Dedifferentiated amniotic fluid mesenchymal stem cell (primary cell): ENCODE results near the gene MEIOSIN.
"Not testable (repeated sequence)": the region's sequence is repeated elsewhere in the genome, so short reads cannot be mapped to it uniquely, and the experiment has no call there.

Source experiments
- DNase-seq: peaks from one replicate; pipeline ENCODE4 v3.0.0-alpha.2; 2016; ENCODE audit errors: extremely low spot score

MEIOSIN gene, protein sequence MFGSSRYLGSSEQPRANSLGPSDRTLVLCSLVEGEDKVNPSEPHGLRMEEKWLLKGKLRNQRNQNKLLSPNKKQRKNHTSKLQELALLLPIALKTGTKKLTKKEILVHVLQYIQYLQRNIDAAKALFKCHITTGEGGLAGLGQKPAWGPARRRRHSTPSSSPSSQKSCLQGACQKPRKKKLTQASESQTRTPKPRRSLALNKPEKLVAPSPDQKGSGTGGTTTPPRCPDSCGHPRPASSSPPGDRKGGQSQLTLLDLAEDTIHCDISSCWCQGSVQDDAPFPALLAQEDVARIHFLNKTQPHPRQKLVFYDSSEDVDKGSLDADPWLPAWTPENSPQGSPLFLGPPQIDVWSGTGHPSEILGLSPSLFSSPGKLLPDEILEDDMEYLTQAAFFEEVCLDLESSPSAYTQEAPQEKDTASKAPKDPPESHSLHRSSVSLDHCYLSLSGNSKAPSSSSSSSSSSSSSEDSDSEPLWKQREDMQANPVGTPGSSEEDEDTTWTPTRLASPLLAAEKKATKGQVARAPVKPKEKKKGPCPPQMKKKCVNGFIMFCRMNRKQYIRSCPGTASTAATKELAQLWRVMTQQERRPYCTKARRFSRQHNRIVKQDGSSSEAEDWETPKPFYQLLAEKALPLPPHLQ

DNA sequence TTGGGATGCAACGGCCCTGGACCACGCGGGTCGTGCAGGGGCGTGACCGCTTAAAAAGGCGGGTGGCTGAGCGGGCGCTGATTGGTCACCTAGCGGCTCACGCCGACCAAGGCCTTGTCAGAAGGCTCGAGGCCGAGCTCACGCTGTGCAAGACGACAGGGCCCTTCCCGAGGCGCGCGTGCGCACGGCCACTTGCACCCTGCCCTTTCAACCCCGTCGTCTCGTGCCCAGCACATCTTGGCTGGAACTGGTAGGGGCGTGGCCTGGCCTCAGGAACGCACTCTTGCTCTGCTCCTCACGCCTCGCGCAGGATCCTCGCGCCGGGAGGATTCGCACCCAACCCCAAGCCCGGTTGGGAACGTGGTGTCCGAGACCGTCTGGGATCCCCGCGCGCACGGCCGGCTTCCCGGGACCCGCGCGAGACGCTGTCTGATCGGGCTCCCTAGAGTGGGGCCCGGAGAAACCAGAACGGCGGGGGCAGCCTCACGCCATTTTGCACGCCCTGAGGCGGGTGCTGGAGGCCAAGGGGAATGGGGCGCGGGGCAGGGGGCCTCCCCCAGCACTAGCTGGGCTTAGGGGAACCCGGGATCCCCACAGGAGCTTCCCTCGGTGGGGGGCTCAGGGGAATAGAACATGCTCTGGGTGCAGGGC lies at the start of gene MEIOSIN:
Gene MEIOSIN, plus strand, starts transcription at position 280 of the 651 bp plus-strand sequence. CDS start 1,938 bp downstream, outside the sequence.
- no peak for DNase-seq

DNA sequence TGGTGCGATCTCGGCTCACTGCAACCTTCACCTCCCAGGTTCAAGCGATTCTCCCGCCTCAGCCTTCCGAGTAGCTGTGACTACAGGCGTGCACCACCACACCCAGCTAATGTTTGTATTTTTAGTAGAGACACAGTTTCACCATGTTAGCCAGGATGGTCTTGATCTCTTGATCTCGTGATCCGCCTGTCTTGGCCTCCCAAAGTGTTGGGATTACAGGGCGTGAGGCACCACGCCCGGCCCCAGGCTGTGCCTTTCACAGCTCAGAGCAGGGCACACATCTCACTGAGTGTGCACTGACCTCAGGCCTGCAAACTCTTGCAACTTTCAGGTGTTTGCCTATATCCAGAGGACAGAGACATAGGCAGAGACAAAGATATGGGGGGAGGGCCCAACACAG lies 48.2 kb upstream of the MEIOSIN start:
- not testable (repeated sequence) for DNase-seq

DNA sequence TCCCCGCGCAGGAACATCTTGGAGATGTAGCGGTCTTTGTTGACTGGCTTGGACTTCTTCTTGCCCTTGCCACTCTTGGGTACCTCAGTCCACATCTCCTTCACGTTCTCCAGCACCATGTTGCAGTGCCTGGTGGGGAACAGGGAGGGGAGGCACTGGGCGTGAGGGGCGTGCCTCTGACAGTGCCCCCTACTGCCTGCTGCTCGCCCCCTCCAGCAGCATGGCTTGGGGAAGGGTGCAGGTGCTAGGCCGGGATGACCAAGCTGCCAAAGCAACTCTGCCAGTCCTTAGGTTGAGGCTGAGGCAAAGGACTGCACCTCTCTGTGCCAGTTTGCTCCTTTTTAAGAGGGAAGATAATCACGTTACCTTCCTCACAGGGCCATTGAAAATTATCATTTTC lies 45.6 kb upstream of the MEIOSIN start:
- DNase-seq, result no peak

DNA sequence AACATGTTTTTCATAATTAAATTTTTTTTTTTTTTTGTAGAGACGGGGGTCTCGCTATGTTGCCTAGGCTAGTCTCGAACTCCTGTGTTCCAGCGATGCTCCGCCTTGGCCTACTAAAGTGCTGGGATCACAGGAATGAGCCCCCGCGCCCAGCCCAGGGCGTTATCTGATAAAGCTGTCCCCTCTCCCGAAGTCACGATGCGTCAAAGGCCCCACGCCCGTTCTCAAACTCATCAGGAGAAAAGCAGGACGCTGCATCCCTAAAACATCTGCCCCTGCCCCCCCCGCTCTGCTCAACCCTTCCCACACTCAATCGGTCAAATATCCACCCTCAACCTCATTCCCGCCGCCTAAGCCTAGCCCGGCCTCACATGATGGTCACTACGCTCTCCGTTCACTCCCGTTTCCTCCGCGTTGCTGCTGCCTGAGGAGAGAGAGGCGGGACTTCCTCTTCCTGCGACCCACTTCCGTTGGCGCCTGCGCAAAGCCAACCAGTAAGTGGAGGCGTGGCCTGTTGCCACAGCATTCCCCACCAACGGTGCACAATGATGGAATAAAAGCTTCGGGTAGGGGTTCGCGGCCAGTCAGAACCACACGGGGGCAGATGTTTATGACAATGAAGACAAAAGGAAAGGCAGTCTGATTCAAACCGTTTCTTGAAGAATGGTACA lies 41.6 kb upstream of the MEIOSIN start, which contains the start of gene SNRPD2:
Gene SNRPD2, minus strand, starts transcription at position 438 of the 671 bp plus-strand sequence. Its CDS starts 65 bp downstream, at position 373.
- peak; percentile 97 for DNase-seq

DNA sequence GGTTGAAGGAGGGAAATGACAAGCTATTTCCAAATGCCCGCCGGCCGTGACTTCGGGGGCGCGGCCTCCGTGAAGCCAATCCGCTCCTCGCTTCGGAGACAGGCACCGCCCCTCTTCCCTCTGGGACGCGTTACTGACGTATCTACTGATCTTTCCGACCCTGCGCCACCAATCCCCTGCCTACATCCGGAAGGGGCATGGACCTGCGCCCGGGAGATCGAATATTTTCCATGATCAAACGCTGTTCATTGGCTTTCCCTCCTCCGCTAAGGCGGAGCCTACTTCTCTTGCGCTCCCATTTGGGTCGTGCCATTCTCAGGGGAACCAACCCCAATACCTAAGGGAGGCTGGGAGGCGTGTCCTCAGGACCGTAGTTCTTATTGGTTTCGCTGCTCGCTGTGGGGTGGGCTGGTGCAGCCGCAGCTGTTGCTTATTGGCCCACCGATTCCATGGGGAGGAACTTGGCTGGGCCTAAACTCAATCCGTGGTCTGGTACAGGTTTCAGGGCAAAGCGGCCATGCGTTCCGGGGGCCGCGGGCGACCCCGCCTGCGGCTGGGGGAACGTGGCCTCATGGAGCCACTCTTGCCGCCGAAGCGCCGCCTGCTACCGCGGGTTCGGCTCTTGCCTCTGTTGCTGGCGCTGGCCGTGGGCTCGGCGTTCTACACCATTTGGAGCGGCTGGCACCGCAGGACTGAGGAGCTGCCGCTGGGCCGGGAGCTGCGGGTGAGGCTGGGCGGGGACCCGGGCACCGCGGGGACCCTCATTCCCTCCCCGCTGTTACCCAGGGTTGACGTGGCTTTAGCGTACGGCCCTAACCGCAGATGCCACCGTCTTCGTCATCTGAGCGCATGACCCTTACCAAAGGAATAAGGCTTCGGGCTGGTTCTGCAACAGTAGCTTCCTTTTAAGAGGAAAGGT lies 40.8 kb upstream of the MEIOSIN start, which contains the start of gene QPCTL:
Gene QPCTL, plus strand, starts transcription at position 480 of the 919 bp plus-strand sequence. Its CDS starts 38 bp downstream, at position 518.
- peak; percentile 99 for DNase-seq

DNA sequence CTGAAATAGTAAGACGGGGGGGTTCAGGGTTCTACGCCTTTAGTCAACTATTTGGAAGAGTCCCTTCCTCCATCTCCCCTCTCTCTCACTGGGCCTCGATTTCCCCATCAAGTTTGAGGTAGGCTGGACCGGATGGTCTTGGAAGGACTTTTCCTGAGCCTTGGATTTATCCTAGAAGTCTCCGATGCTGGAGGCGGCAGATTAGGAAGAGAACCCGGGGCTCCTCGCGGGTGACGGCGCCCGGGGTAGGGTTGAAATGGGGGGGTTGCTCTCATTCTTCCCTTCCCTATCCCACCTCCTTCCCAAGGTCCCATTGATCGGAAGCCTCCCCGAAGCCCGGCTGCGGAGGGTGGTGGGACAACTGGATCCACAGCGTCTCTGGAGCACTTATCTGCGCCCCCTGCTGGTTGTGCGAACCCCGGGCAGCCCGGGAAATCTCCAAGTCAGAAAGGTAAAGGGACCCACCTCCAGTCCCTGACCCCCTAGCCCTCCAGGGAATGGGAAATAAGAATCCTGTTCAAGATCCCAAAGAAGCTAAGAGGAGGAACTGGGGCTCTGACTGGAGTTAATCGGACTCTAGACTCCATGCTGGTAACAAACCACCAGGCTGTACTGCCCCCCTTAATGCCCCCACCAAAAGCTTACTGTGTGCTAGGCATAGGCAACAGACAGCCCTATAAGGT lies 40.0 kb upstream of the MEIOSIN start:
- DNase-seq, result peak; percentile 66

DNA sequence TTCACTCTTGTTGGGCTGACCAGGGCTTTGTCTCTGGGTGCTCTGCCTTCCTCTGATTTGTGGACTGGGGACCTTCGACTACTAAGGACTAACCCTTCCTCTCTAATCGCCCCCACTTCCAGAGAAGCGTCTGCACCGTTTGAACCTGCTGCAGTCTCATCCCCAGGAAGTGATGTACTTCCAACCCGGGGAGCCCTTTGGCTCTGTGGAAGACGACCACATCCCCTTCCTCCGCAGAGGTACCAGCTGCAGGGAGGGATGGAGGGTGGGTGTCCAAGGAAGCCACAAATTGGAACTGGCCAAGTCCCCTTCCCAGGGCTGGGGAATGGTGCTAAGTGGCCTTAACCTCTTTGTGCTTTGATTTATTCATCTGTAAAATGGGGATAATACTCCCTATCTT lies 31.6 kb upstream of the MEIOSIN start:
- no peak for DNase-seq

DNA sequence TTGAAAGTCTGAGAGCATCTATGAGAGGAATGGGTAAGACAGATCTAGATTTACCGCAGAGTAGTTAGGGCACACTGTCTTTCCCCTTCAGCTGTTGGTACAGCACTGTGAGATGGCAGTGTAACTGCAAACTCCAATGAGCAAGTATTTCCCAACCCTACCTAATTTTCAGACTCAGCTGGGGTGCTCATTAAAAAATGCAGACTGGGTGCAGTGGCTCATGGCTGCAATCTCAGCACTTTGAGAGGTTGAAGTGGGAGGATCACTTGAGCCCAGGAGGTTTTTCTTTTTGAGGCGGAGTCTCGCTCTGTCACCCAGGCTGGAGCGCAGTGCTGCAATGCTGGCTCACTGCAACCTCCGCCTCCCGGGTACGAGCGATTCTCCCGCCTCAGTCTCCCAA lies 28.1 kb upstream of the MEIOSIN start:
- no peak for DNase-seq

DNA sequence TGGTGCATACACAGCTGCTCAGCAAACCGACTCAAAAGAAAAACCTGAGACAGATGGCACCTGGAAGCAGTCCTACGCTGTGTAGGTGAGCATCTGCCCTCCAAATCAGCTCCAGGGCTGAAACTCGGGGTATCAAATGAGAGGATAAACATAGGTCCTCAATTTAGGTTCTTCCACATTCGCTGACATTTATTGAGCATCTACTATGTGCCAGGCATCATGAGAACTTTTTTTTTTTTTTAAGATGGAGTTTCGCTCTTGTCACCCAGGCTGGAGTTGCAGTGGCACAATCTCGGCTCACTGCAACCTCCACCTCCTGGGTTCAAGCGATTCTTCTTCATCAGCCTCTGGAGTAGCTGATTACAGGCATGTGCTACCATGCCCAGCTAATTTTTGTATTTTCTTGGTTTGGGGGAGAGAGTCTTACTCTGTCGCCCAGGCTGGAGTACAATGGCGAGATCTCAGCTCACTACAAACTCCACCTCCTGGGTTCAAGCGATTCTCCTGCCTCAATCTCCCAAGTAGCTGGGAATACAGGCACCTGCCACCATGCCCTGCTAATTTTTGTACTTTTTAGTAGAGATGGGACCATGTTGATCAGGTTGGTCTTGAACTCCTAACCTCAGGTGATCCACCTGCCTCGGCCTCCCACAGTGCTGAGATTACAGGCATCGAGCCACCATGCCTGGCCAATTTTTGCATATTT lies 27.4 kb upstream of the MEIOSIN start:
- no peak for DNase-seq

DNA sequence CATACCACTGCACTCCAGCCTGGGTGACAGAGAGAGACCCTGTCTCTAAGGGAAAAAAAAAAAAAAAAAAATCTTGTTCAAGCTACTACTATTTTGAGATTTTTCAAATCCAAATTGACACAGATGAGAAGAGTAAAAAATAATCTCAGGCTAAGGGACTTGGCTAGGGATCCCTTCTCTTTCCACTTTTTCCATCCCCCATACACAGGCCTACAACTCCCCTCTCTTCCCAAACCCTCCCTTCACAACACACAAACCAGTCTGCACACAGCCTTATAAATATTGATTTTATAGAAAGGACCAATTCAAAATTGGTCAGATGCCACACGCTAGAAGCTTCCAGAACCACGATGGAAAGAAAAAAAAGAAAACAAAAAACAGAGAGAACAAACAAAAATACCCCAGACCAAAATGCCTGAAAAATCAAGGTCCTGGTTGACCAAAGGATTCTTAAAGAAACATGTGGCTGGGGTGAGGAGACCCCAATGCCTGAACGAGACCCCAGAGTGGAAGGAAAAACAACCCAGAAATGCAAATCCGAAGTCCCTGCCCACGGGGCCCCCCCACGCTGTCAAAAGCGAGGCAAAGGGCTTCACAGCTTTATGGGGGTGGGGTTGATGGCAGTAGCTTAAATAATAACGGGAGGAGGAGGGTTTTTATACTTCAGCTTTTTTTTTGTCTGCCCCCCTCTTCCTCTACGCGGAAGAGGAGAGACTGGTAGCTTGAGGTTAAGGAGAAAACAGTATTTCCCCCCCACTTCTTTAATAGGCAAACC lies 22.7 kb upstream of the MEIOSIN start:
- DNase-seq, result no peak

DNA sequence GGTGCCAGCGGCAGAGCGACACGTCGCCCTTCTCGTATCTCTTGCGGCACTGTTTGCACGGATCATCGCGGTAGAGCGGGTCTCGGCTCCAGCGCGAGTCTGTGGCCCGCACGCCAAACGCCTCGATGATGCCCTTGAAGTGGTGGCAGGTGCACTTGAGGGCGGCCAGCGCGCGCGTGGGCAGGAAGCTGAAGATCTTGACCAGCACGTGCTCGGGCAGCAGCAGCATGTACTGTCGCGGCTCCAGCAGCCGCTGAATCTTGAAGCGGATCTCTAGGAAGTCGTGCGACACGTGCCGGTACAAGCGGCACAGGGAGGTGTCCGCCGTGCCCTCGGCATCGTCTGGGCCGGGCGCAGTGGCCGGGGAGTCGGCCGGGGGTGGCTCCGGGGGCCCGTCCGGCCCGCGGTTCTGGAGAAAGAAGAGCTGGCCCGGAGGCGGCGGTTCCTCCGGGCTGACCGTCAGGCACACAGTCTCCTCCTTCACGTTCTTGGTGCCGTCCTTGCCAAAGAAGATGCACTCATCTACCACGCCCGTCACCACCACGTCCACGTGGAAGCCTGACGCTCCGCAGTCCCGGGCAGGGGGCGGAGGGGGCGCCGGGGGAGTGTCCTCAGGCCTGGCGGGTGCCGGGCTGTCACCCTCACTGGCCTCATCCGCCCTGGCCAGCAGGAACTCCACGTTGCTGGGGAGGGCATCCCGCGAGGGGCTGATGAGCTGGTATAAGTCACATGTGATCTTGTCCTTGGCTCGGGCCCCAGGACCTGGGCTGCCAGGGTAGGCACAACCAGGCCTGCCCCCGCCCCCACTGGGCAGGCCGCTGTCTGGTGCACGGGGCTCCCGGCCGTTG lies 21.2 kb upstream of the MEIOSIN start:
- no peak for DNase-seq

DNA sequence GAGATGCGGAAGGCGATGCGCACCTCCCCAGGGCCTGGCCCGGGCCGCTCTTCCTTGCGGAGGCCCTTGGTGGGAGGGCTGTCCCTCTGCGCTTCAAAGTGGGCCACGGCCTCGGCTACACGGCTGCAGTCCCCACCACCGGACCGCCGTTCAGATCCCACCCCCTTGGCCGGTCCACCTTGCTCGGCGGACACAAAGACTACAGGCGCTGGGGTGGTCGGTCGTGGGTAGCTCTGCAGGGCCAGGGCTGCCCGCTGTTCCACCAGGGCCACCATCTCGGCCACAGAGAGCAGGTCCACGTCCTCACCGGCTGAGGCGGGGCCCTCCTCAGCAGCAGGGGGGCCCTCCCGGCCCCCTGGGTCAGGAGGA lies 20.6 kb upstream of the MEIOSIN start:
- no peak for DNase-seq

DNA sequence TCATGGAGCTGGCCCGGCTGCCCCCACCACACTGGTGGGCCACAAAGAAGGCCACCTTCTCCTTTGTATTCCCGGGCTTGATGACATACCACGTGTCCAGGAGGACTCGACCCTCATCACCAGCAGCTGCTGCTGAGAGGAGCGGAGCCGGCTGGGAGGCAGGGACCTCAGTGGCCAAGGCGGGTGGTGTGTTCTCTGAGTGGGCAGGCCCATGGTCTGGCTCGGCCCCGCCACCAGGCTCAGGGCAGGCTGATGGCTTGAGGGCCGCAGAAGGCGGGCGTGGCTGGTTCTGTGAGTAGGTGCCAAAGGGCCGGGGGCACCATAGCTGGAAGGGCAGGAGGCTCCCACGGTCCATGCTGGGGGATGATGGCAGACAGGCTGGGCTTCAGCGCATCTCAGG lies 20.1 kb upstream of the MEIOSIN start:
- no peak for DNase-seq

DNA sequence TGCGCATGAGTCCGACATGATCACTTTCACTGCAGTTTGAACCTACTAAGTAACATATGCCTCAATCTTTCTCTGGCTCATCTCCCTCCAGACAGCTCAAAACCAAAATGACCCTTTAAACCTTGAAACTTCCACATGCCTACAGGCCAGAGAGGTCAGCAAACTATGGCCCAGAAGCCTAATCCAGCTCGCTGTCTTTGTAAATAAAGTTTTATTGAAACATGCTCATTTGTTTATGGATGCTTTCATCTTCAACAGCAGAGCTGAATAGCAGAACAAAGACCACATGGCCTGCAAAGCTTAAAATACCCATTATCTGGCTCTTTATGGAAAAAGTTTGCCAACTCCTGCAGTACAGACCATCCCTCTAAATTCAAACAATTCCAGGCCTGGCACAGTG lies 18.1 kb upstream of the MEIOSIN start:
- DNase-seq, result no peak

DNA sequence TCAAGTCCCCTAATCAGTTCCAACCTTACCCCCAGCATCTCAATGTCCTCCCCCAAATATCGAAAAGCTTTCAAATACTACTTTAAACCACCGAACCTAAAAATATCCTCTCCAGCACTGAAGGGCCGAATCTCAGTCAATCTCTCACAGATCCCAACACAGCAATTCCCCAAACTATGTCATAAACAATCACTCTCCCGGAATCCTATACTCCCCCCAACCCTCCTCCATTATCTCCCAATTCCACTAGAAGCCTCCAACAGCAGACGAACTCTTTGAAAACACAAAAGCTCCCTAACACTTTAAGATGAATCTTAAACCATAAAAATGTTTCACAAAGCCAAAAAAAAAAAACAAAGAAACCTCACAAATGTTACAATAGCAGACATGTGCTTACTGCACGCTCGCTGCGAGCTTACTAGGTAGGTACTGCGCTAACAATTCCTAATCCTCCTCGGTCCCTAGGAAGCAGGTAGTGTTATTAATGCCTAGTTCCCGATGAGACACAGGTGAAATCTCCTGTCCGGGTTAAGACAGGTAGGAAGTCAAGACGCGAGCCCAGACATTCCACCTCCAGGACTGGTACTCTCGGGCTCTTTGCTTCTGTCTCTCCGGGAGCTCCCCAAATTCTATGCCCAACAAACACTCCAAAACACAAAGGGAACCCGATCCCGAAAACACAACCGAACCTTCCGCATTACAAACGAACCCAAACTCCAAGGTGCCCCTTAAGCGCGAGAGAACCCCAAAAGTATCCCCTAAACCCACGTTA lies 16.7 kb upstream of the MEIOSIN start:
- no peak for DNase-seq

DNA sequence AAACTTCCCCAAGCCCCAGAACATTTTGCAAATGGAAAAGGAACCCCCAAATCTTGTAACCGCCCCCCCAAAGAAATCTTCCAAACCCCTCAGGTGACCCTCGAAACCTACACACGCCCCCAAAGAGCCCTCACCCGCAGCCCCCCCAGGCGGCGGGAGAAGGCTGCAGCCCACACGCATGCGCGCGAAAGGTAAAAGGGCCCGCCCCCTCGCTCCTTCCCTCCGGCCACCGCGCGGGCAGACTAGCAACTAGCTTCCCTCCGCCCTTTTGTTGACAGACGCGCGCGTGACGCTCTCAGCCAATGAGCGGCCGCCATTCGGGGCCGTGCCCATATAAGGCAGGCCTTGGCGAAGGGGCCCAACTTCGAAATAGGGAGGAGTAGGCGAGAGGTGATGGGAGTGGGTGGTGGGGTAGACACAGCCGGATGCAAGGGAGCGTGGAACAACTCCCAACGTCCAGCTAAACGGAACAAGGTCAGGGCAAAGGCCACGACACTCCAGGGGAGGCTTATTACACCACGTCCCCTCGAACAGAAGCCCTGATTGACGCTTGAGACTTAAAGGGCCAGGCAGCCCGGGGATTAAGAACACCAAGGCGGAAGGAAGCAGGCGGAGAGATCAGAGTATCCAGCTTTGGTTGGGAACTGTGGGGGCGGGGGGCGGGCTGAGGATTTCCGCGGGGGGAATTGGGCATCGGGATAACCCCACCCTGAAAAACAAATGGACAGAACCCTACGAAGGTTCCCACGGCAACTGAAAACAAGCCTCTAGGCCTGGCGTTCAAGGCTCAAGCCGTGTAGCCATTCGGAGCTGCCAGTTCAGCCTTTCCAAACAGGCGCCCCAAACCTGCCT lies 15.9 kb upstream of the MEIOSIN start:
- DNase-seq, result peak; percentile 99
